Heart left ventricle (tissue), 13 donors: ENCODE data around the gene GTF2B.

Source experiments
- CTCF ChIP-seq, 12 donors: fragments of 200-600 bp; sonication (generic) in 4 of 12; IDR thresholded peaks; one replicate each; pipeline versions ENCODE4 v1.5.0 to v1.8.0; 2018 to 2022; ENCODE audit warnings: antibody characterized with exemption in 12 of 12, mild to moderate bottlenecking in 5 of 12
- POLR2A ChIP-seq, 2 donors: fragments of 450-650 bp; IDR thresholded peaks; one replicate each; pipeline ENCODE4 v1.6.1; 2017; ENCODE audit warnings: antibody characterized with exemption in 2 of 2, mild to moderate bottlenecking in 2 of 2, moderate library complexity in 2 of 2
- donor health status: ischemic (EF 13 %, LVEDD 7.1; RV severe dilation, severe dysfunction).
- donor health status: DM: no; HTN: yes; CAD: no.
- donor health status: DM: no; HTN: no; CAD: no.
- donor health status: ischemic (EF 25% LVEDD 6.9; RV normal size, moderate dysfunction).
- donor health status: ischemic (EF 25% LVEDD 5.7; RV mildly dilated, moderate dysfunction).
- donor health status: ischemic (EF 35%, LVEDD 5.7; RV mildly dilated, moderate dysfunction).
- donor health status: nonischemic (EF 11% LVEDD 7.7; RV severe dilation, severe dysfunction).
- donor health status: DM: yes; HTN: yes; CAD: no.
- donor health status: PGD.
- donor health status: ischemic (EF 29% LVEDD 5.4; RV normal size, mild dysfunction).
- donor health status: nonischemic (EF 23%, LVEDD 6.1; RV moderate dilation, normal function).

DNA sequence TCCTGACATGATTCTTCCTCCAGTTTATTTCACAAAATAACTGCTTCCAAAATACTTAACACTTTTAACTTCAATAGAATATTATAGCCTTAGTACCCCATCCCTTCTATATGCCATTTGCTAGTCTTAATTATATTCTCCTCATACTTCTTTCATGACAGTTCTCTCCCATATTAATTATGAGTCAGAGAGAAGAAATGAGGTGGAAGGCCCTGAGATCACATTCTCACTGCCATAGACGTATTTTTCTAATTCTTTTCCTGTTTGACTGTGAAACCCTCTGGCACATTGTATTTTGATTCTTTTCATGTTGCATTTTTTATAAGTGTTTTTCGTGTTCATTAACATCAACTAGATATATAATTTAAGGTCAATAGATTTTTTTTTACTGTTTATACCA, 88.4 kb downstream of the GTF2B start:
- no peak for TF ChIP-seq CTCF (IDR thresholded peaks at IDR 0.05)
- no peak for TF ChIP-seq POLR2A (IDR thresholded peaks at IDR 0.05)
